B cell (primary cell): Measurements from ENCODE around the gene SCFD2.

ENCODE experiments used
- EZH2 ChIP-seq: IDR thresholded peaks from 2 replicates; pipeline ENCODE4 v1.6.1; 2012; ENCODE audit warnings: borderline replicate concordance, low read depth, mild to moderate bottlenecking, moderate library complexity, low read length; ENCODE audit not compliant: insufficient read depth, poor library complexity, severe bottlenecking
- TF ChIP-seq, protein P1 (sequence below): fragments of 200-600 bp; IDR thresholded peaks from one replicate; pipeline ENCODE4 v1.8.0; 2022; ENCODE audit warnings: antibody characterized with exemption, mild to moderate bottlenecking

DNA sequence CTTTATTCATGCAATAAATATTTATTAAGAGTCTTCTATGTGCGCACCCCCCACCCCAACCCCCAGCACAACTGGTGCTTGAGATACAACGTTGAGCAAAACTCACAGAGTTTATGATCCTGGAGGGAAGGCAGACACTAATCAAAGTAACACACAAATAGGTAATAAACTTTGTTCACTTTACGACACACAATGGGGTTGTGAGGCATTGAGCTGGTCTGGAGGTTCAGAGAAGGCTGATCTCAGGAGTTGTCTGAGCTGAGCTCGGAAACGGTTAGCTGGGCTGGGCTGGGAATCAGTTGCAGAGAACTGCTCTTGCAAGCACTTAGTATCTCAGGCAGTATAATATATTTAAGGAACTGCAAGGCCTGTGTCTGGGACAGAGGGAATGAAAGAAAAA lies 238.5 kb downstream of the SCFD2 start:
- TF ChIP-seq, protein P1, sequence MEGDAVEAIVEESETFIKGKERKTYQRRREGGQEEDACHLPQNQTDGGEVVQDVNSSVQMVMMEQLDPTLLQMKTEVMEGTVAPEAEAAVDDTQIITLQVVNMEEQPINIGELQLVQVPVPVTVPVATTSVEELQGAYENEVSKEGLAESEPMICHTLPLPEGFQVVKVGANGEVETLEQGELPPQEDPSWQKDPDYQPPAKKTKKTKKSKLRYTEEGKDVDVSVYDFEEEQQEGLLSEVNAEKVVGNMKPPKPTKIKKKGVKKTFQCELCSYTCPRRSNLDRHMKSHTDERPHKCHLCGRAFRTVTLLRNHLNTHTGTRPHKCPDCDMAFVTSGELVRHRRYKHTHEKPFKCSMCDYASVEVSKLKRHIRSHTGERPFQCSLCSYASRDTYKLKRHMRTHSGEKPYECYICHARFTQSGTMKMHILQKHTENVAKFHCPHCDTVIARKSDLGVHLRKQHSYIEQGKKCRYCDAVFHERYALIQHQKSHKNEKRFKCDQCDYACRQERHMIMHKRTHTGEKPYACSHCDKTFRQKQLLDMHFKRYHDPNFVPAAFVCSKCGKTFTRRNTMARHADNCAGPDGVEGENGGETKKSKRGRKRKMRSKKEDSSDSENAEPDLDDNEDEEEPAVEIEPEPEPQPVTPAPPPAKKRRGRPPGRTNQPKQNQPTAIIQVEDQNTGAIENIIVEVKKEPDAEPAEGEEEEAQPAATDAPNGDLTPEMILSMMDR: no peak
- no peak for TF ChIP-seq EZH2
